ENCODE measurements around the gene GGTLC2.

- TF ChIP-seq EZH2 (IDR thresholded peaks at IDR 0.05; ENCODE audit: insufficient read depth, poor library complexity, severe bottlenecking), result no peak
- no peak for TF ChIP-seq EZH2phosphoT487 (IDR thresholded peaks at IDR 0.05; ENCODE audit: insufficient read depth, low read depth)
Observed at GRCh38 chr22:22673099-22673498, 28.7 kb downstream of the GGTLC2 start.
